GM23338 (cell line): ENCODE data around the gene CD226. TPM values are rescaled to one million over a fixed set of nuclear protein-coding genes. Genes with fewer than 3 reads are reported as not detected.
A peak's percentile ranks its signal among the peaks of the same experiment; 100 is the strongest.

Experiments
- ATAC-seq: fragments of 200-7000 bp; cut with Tn5 transposase; 3 replicates; pipeline ENCODE4 v1.9.1; 2020
- DNase-seq: peaks from one replicate; pipeline ENCODE4 v3.0.0-alpha.2; 2015; ENCODE audit warnings: low spot score
- H2AFZ ChIP-seq: fragments of 200-600 bp; sonication (generic); 2 replicates; pipeline ENCODE4 v1.8.0; 2016; ENCODE audit warnings: antibody characterized with exemption, mild to moderate bottlenecking, moderate library complexity
- H3F3A ChIP-seq: fragments of 200-600 bp; sonication (generic); replicated peaks from 2 replicates; pipeline ENCODE4 v1.8.0; 2017; ENCODE audit warnings: antibody characterized with exemption, mixed run types, low read depth
- H3K27ac ChIP-seq: fragments of 200-600 bp; sonication (generic); 2 replicates; pipeline ENCODE4 v1.6.1; 2016; ENCODE audit warnings: low read depth
- H3K27me3 ChIP-seq: fragments of 200-600 bp; sonication (generic); 2 replicates; pipeline ENCODE4 v1.8.0; 2016; ENCODE audit warnings: mild to moderate bottlenecking, mixed run types, moderate library complexity; ENCODE audit not compliant: insufficient read depth
- H3K36me3 ChIP-seq: fragments of 200-600 bp; sonication (generic); 2 replicates; pipeline ENCODE4 v1.8.0; 2016; ENCODE audit warnings: mild to moderate bottlenecking; ENCODE audit not compliant: insufficient read depth
- H3K4me1 ChIP-seq: fragments of 200-600 bp; sonication (generic); 2 replicates; pipeline ENCODE4 v1.8.0; 2016; ENCODE audit warnings: mild to moderate bottlenecking, moderate library complexity; ENCODE audit not compliant: insufficient read depth
- H3K4me2 ChIP-seq: fragments of 200-600 bp; sonication (generic); 2 replicates; pipeline ENCODE4 v1.7.1; 2017; ENCODE audit warnings: mixed run types
- H3K4me3 ChIP-seq: fragments of 200-600 bp; sonication (generic); 2 replicates; pipeline ENCODE4 v1.6.1; 2016; ENCODE audit warnings: mixed run types
- H3K79me2 ChIP-seq: fragments of 200-600 bp; sonication (generic); replicated peaks from 2 replicates; pipeline ENCODE4 v1.8.0; 2017; ENCODE audit warnings: mild to moderate bottlenecking; ENCODE audit not compliant: insufficient read depth
- H3K9me2 ChIP-seq: fragments of 200-600 bp; sonication (generic); 2 replicates; pipeline ENCODE4 v1.8.0; 2017; ENCODE audit not compliant: insufficient read depth
- H4K20me1 ChIP-seq: fragments of 200-600 bp; sonication (generic); replicated peaks from 2 replicates; pipeline ENCODE4 v1.8.0; 2017; ENCODE audit warnings: mild to moderate bottlenecking; ENCODE audit not compliant: insufficient read depth
- H3K27ac Mint-ChIP-seq: 2 replicates; pipeline ENCODE4 v1.8.0; 2020; ENCODE audit warnings: inconsistent platforms, mild to moderate bottlenecking, moderate library complexity, mixed read lengths
- H3K27me3 Mint-ChIP-seq: 3 replicates; pipeline ENCODE4 v1.8.0; 2022; ENCODE audit warnings: low read depth, mild to moderate bottlenecking, moderate library complexity, mixed read lengths, inconsistent platforms; ENCODE audit not compliant: insufficient read depth, poor library complexity
- H3K36me3 Mint-ChIP-seq: 3 replicates; pipeline ENCODE4 v1.8.0; 2021; ENCODE audit warnings: low read depth, mild to moderate bottlenecking, inconsistent platforms, moderate library complexity, mixed read lengths
- H3K4me1 Mint-ChIP-seq: 3 replicates; pipeline ENCODE4 v1.8.0; 2020; ENCODE audit warnings: mild to moderate bottlenecking, inconsistent platforms, mixed read lengths
- H3K4me3 Mint-ChIP-seq: 3 replicates; pipeline ENCODE4 v1.8.0; 2021; ENCODE audit warnings: moderate library complexity, mild to moderate bottlenecking, inconsistent platforms, mixed read lengths
- H3K9me3 Mint-ChIP-seq: 3 replicates; pipeline ENCODE4 v1.8.0; 2020; ENCODE audit warnings: moderate library complexity, mild to moderate bottlenecking, inconsistent platforms, mixed read lengths
- CREB1 ChIP-seq: fragments of 250-450 bp; sonication (Bioruptor Pico); IDR thresholded peaks from 2 replicates; pipeline ENCODE4 v1.5.0; 2020; ENCODE audit warnings: low read depth, mild to moderate bottlenecking, moderate library complexity
- CTCF ChIP-seq, 2 experiments: fragments of 200-600 bp in 1 of 2; sonication (generic) in 1 of 2; conservative IDR thresholded peaks; 2 replicates each; pipeline versions ENCODE4 v1.5.1 to v1.6.1; 2016 to 2017; ENCODE audit warnings: antibody characterized with exemption in 2 of 2, low read depth in 2 of 2, mild to moderate bottlenecking in 2 of 2, moderate library complexity in 1 of 2
- ETS1 ChIP-seq: IDR thresholded peaks from 2 replicates; pipeline ENCODE4 v1.6.1; 2016; ENCODE audit warnings: antibody characterized with exemption
- EZH2 ChIP-seq: fragments of 200-600 bp; sonication (generic); IDR thresholded peaks from one replicate; pipeline ENCODE4 v1.8.0; 2017; ENCODE audit warnings: antibody characterized with exemption, mild to moderate bottlenecking, low read depth; ENCODE audit not compliant: unreplicated experiment
- EZH2phosphoT487 ChIP-seq: fragments of 200-600 bp; sonication (generic); IDR thresholded peaks from one replicate; pipeline ENCODE4 v1.8.1; 2018; ENCODE audit warnings: antibody characterized with exemption; ENCODE audit not compliant: unreplicated experiment
- JUNB ChIP-seq: IDR thresholded peaks from one replicate; pipeline ENCODE4 v1.6.1; 2016; ENCODE audit warnings: antibody characterized with exemption; ENCODE audit not compliant: unreplicated experiment
- NANOG ChIP-seq: IDR thresholded peaks from 2 replicates; pipeline ENCODE4 v1.6.1; 2016; ENCODE audit warnings: antibody characterized with exemption, borderline replicate concordance
- POLR2AphosphoS5 ChIP-seq: IDR thresholded peaks from 2 replicates; pipeline ENCODE4 v1.6.1; 2016; ENCODE audit warnings: antibody characterized with exemption, low read depth
- REST ChIP-seq: IDR thresholded peaks from one replicate; pipeline ENCODE4 v1.6.1; 2018; ENCODE audit warnings: antibody characterized with exemption; ENCODE audit not compliant: unreplicated experiment
- STAT1 ChIP-seq: IDR thresholded peaks from one replicate; pipeline ENCODE4 v1.6.1; 2016; ENCODE audit warnings: antibody characterized with exemption; ENCODE audit not compliant: unreplicated experiment
- ZNF114 ChIP-seq: fragments of 250-450 bp; sonication (Bioruptor Pico); IDR thresholded peaks from 2 replicates; pipeline ENCODE4 v1.5.0; 2020; ENCODE audit warnings: mild to moderate bottlenecking, moderate library complexity
- ZNF331 ChIP-seq: fragments of 250-450 bp; sonication (Bioruptor Pico); IDR thresholded peaks from 2 replicates; pipeline ENCODE4 v1.5.0; 2020; ENCODE audit warnings: low read depth, mild to moderate bottlenecking, moderate library complexity
- ZNF462 ChIP-seq: fragments of 250-450 bp; sonication (Bioruptor Pico); IDR thresholded peaks from 2 replicates; pipeline ENCODE4 v1.5.0; 2020; ENCODE audit warnings: mild to moderate bottlenecking, moderate library complexity
- polyA plus RNA-seq: library from polyadenylated mRNA; unstranded; fragments of >200 nt; fragmentation: Nextera tagmentation; extraction: Ambion mirVana; gene quantifications from 2 replicates; pipeline ENCODE4 v1.2.1, GENCODE V29; 2016
- total RNA-seq: library from RNA; depleted of rRNA; stranded (reverse); fragments of >200 nt; shearing (Covaris generic); gene quantifications from 2 replicates; pipeline ENCODE4 v1.2.3, GENCODE V29; 2014

The CD226 gene
- total and polyA plus RNA-seq, 2 experiments from 2014 or later = not detected

GRCh38 chr18:69980982-69981804 is 33.5 kb upstream of the CD226 start:
- no peaks in the 10 kb centered on the region for H4K20me1 ChIP-seq
- no peaks in the 10 kb centered on the region for H3F3A ChIP-seq
- no peaks in the 10 kb centered on the region for H3K36me3 ChIP-seq
- H3K27ac Mint-ChIP-seq = peak overlapping the region; percentile 26; the same call in 1 of the 2 replicates
- H3K79me2 ChIP-seq = no peaks in the 10 kb centered on the region
- peaks cover 15% of the 10 kb centered on the region for H3K4me1 ChIP-seq
- peaks cover 16% of the 10 kb centered on the region for H3K36me3 Mint-ChIP-seq
- no peak for ATAC-seq
- H3K9me3 Mint-ChIP-seq = peaks cover 12% of the 10 kb centered on the region; the same call in 2 of the 3 replicates
- no peak for DNase-seq
- no peak overlapping the region for H3K27ac ChIP-seq
- peaks cover 13% of the 10 kb centered on the region; the same call in 1 of the 2 replicates for H3K9me2 ChIP-seq
- no peak overlapping the region for H3K4me3 Mint-ChIP-seq
- peaks cover 22% of the 10 kb centered on the region for H3K4me1 Mint-ChIP-seq
- TF ChIP-seq JUNB (no peak), ZNF114 (CRISPR knock-in tag) (no peak), EZH2 (no peak), NANOG (no peak), ZNF462 (CRISPR knock-in tag) (no peak), ETS1 (no peak), STAT1 (no peak), EZH2phosphoT487 (no peak), CREB1 (CRISPR knock-in tag) (no peak), CTCF (conservative IDR thresholded peaks at IDR 0.05; ENCODE audit: low read depth in 2 of 2) (no peak), POLR2AphosphoS5 (no peak), REST (no peak), ZNF331 (CRISPR knock-in tag) (no peak)
- no peak overlapping the region for H3K4me3 ChIP-seq
- peaks cover 2% of the 10 kb centered on the region for H3K27me3 Mint-ChIP-seq
- H3K27me3 ChIP-seq = no peaks in the 10 kb centered on the region
- H3K4me2 ChIP-seq = no peak overlapping the region
- no peak overlapping the region for H2AFZ ChIP-seq
